WTC11 (cell line): ENCODE data around the gene SLC37A1. TPM values are rescaled to one million over a fixed set of nuclear protein-coding genes. Genes with fewer than 3 reads are reported as not detected.
A peak's percentile ranks its signal among the peaks of the same experiment; 100 is the strongest.

ENCODE experiments used
- ATAC-seq: fragments of 200-7000 bp; cut with Tn5 transposase; 2 replicates; pipeline ENCODE4 v1.10.0; 2021; ENCODE audit warnings: mild to moderate bottlenecking, moderate library complexity
- CTCF ChIA-PET: fragments of 300-600 bp; sonication (Branson Sonifier 250); formaldehyde crosslinking; loops from one replicate; lab custom pipeline; 2021; ENCODE audit warnings: antibody characterized with exemption; lab: Charles Lee
- POLR2A ChIA-PET: fragments of 350-600 bp; sonication (Branson Sonifier 250); formaldehyde crosslinking; loops from one replicate; lab custom pipeline; 2021; ENCODE audit warnings: antibody characterized with exemption; lab: Charles Lee
- DNase-seq: peaks from one replicate; pipeline ENCODE4 v3.0.0; 2021; ENCODE audit warnings: low spot score
- H3K27ac Mint-ChIP-seq: 2 replicates; pipeline ENCODE4 v1.8.0; 2021; ENCODE audit warnings: mixed read lengths
- H3K27me3 Mint-ChIP-seq: 2 replicates; pipeline ENCODE4 v1.8.0; 2021; ENCODE audit warnings: low read depth, mild to moderate bottlenecking, moderate library complexity, mixed read lengths
- H3K36me3 Mint-ChIP-seq: 2 replicates; pipeline ENCODE4 v1.8.0; 2021; ENCODE audit warnings: mixed read lengths
- H3K4me1 Mint-ChIP-seq: 2 replicates; pipeline ENCODE4 v1.8.0; 2022; ENCODE audit warnings: mixed read lengths
- H3K4me3 Mint-ChIP-seq: 2 replicates; pipeline ENCODE4 v1.8.0; 2021; ENCODE audit warnings: mild to moderate bottlenecking, moderate library complexity, mixed read lengths
- H3K9me3 Mint-ChIP-seq: 2 replicates; pipeline ENCODE4 v1.8.0; 2021; ENCODE audit warnings: mixed read lengths
- ATF1 ChIP-seq: sonication (generic); formaldehyde crosslinking; IDR thresholded peaks from 2 replicates; pipeline ENCODE4 v1.8.1; 2023; ENCODE audit warnings: mild to moderate bottlenecking, moderate library complexity, missing genetic modification reagents
- ELF4 ChIP-seq: sonication (generic); formaldehyde crosslinking; IDR thresholded peaks from 2 replicates; pipeline ENCODE4 v1.8.1; 2022; ENCODE audit warnings: low read depth, mild to moderate bottlenecking, moderate library complexity, missing genetic modification reagents
- EMX1 ChIP-seq: fragments of 250-450 bp; sonication (Bioruptor Pico); IDR thresholded peaks from 2 replicates; pipeline ENCODE4 v1.8.0; 2021; ENCODE audit warnings: mild to moderate bottlenecking
- FOXP1 ChIP-seq: sonication (generic); formaldehyde crosslinking; IDR thresholded peaks from 2 replicates; pipeline ENCODE4 v1.8.0; 2022; ENCODE audit warnings: missing genetic modification reagents, mild to moderate bottlenecking, moderate library complexity, borderline replicate concordance
- NFYB ChIP-seq: sonication (generic); formaldehyde crosslinking; conservative IDR thresholded peaks from 2 replicates; pipeline ENCODE4 v1.8.0; 2022; ENCODE audit warnings: low read depth, missing genetic modification reagents
- PRRX2 ChIP-seq: fragments of 250-450 bp; sonication (Bioruptor Pico); IDR thresholded peaks from 2 replicates; pipeline ENCODE4 v1.8.0; 2021; ENCODE audit warnings: mild to moderate bottlenecking
- SOX15 ChIP-seq: fragments of 250-450 bp; sonication (Bioruptor Pico); IDR thresholded peaks from 2 replicates; pipeline ENCODE4 v1.9.0; 2021; ENCODE audit warnings: mild to moderate bottlenecking
- ZNF232 ChIP-seq: sonication (generic); formaldehyde crosslinking; IDR thresholded peaks from 2 replicates; pipeline ENCODE4 v1.8.0; 2022; ENCODE audit warnings: mild to moderate bottlenecking, missing genetic modification reagents
- total RNA-seq: library from RNA; stranded (reverse); gene quantifications from 3 replicates; pipeline ENCODE4 v1.2.3, GENCODE V29; 2021
- TF ChIP-seq, protein P1 (sequence below): sonication (generic); formaldehyde crosslinking; IDR thresholded peaks from 2 replicates; pipeline ENCODE4 v1.8.1; 2023; ENCODE audit warnings: mild to moderate bottlenecking, missing genetic modification reagents
- TF ChIP-seq, protein P2 (sequence below): sonication (generic); formaldehyde crosslinking; IDR thresholded peaks from 2 replicates; pipeline ENCODE4 v1.8.0; 2022; ENCODE audit warnings: mild to moderate bottlenecking, missing genetic modification reagents
- TF ChIP-seq, protein P3 (sequence below): sonication (generic); formaldehyde crosslinking; IDR thresholded peaks from 2 replicates; pipeline ENCODE4 v1.8.1; 2023; ENCODE audit warnings: mild to moderate bottlenecking, missing genetic modification reagents, moderate library complexity
- TF ChIP-seq, protein P4 (sequence below): fragments of 250-450 bp; sonication (Bioruptor Pico); IDR thresholded peaks from 2 replicates; pipeline ENCODE4 v2.1.2; 2022; ENCODE audit warnings: mild to moderate bottlenecking, moderate library complexity
- TF ChIP-seq, protein P5 (sequence below): sonication (generic); formaldehyde crosslinking; conservative IDR thresholded peaks from 2 replicates; pipeline ENCODE4 v1.8.1; 2022; ENCODE audit warnings: mild to moderate bottlenecking, missing genetic modification reagents
- TF ChIP-seq, protein P6 (sequence below): fragments of 250-450 bp; sonication (Bioruptor Pico); IDR thresholded peaks from 2 replicates; pipeline ENCODE4 v1.9.0; 2021; ENCODE audit warnings: moderate library complexity, mild to moderate bottlenecking, inconsistent platforms, borderline replicate concordance
- TF ChIP-seq, protein P7 (sequence below): sonication (generic); formaldehyde crosslinking; IDR thresholded peaks from 2 replicates; pipeline ENCODE4 v1.8.0; 2023; ENCODE audit warnings: mild to moderate bottlenecking, missing genetic modification reagents
- TF ChIP-seq, protein P8 (sequence below): sonication (generic); formaldehyde crosslinking; IDR thresholded peaks from 2 replicates; pipeline ENCODE4 v1.8.0; 2022; ENCODE audit warnings: missing genetic modification reagents
- TF ChIP-seq, protein P9 (sequence below): sonication (generic); formaldehyde crosslinking; IDR thresholded peaks from 2 replicates; pipeline ENCODE4 v1.8.1; 2023; ENCODE audit warnings: mild to moderate bottlenecking, missing genetic modification reagents

SLC37A1 gene
- total RNA-seq, 1 experiment from 2014 or later = 22.7 TPM

DNA sequence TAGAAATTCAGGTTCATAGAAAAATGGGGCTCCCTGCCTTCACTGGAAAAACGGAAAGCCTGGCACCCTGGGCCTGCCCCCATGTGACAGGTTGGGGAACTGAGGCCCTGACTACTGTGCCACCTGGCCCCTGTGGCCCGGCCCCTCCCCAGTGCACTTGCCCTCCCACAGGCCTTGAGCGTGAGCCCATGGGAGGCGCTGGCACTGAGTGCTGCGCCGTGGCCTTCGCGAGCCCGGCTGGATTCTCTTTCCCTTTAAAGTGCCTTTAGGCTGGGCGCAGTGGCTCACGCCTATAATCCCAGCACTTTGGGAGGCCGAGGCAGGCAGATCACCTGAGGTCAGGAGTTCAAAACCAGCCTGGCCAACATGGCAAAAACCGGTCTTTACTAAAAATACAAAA lies 45.7 kb downstream of the SLC37A1 start:
- DNase-seq (peak; percentile 7), ATAC-seq (no peak)
- Mint-ChIP-seq H3K27ac (no peak overlapping the region), H3K4me3 (no peak overlapping the region), H3K36me3 (peaks cover 23% of the 10 kb centered on the region), H3K27me3 (no peaks in the 10 kb centered on the region), H3K9me3 (no peaks in the 10 kb centered on the region), H3K4me1 (peaks cover 2% of the 10 kb centered on the region)
- TF ChIP-seq FOXP1 (CRISPR knock-in tag) = no peak
- TF ChIP-seq SOX15 = no peak
- TF ChIP-seq, protein P1, sequence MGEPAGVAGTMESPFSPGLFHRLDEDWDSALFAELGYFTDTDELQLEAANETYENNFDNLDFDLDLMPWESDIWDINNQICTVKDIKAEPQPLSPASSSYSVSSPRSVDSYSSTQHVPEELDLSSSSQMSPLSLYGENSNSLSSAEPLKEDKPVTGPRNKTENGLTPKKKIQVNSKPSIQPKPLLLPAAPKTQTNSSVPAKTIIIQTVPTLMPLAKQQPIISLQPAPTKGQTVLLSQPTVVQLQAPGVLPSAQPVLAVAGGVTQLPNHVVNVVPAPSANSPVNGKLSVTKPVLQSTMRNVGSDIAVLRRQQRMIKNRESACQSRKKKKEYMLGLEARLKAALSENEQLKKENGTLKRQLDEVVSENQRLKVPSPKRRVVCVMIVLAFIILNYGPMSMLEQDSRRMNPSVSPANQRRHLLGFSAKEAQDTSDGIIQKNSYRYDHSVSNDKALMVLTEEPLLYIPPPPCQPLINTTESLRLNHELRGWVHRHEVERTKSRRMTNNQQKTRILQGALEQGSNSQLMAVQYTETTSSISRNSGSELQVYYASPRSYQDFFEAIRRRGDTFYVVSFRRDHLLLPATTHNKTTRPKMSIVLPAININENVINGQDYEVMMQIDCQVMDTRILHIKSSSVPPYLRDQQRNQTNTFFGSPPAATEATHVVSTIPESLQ (CRISPR knock-in tag) = no peak
- TF ChIP-seq, protein P2, sequence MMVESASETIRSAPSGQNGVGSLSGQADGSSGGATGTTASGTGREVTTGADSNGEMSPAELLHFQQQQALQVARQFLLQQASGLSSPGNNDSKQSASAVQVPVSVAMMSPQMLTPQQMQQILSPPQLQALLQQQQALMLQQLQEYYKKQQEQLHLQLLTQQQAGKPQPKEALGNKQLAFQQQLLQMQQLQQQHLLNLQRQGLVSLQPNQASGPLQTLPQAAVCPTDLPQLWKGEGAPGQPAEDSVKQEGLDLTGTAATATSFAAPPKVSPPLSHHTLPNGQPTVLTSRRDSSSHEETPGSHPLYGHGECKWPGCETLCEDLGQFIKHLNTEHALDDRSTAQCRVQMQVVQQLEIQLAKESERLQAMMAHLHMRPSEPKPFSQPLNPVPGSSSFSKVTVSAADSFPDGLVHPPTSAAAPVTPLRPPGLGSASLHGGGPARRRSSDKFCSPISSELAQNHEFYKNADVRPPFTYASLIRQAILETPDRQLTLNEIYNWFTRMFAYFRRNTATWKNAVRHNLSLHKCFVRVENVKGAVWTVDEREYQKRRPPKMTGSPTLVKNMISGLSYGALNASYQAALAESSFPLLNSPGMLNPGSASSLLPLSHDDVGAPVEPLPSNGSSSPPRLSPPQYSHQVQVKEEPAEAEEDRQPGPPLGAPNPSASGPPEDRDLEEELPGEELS (CRISPR knock-in tag) = no peak
- no peak for TF ChIP-seq ELF4
- no peak for TF ChIP-seq EMX1
- no peak for TF ChIP-seq NFYB (CRISPR knock-in tag)
- TF ChIP-seq PRRX2 (CRISPR knock-in tag) = no peak
- TF ChIP-seq, protein P3, sequence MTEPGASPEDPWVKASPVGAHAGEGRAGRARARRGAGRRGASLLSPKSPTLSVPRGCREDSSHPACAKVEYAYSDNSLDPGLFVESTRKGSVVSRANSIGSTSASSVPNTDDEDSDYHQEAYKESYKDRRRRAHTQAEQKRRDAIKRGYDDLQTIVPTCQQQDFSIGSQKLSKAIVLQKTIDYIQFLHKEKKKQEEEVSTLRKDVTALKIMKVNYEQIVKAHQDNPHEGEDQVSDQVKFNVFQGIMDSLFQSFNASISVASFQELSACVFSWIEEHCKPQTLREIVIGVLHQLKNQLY (CRISPR knock-in tag) = no peak
- TF ChIP-seq, protein P4, sequence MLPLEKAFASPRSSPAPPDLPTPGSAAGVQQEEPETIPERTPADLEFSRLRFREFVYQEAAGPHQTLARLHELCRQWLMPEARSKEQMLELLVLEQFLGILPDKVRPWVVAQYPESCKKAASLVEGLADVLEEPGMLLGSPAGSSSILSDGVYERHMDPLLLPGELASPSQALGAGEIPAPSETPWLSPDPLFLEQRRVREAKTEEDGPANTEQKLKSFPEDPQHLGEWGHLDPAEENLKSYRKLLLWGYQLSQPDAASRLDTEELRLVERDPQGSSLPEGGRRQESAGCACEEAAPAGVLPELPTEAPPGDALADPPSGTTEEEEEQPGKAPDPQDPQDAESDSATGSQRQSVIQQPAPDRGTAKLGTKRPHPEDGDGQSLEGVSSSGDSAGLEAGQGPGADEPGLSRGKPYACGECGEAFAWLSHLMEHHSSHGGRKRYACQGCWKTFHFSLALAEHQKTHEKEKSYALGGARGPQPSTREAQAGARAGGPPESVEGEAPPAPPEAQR = no peak
- TF ChIP-seq ZNF232 (CRISPR knock-in tag) = no peak
- TF ChIP-seq, protein P5, sequence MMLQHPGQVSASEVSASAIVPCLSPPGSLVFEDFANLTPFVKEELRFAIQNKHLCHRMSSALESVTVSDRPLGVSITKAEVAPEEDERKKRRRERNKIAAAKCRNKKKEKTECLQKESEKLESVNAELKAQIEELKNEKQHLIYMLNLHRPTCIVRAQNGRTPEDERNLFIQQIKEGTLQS = no peak
- ChIA-PET CTCF (interaction anchor here (1.0 kb wide), 1 partner anchor 34 kb away, joined by 3 read pairs; no protein-coding TSS in a partner anchor), POLR2A (no interaction called here)

DNA sequence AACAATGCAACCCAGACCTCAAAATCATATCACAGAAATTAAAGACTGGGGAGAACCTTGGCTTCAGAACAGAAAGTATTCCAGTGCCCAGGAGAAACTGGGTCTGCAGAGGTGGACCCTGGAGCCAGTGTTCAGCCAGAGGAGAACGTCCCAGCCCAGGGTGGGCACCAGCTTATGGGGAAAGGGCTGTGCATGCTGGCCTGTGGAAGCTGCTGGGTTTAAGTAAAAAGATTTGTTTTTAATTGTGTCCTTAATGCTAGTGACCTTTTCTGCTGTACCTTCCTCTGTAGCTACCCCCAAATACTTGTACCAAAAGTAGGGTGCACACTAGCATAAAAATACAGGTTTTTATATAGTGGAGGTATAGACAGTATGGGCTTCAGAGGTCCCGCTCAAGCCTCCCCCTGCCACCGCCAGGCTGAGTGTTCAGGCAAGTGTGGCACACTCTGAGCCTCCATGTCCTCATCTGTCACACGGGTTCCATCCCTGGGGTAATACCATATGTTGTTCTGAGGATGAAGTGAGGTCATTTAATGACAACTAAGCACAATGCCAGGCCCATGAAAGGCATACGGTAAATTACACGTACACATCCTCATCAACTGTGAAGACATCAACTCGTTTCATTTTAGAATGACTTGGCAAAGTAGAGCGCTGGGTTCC lies 47.0 kb downstream of the SLC37A1 start:
- Mint-ChIP-seq H3K4me1 (no peaks in the 10 kb centered on the region), H3K27ac (no peak overlapping the region), H3K9me3 (no peaks in the 10 kb centered on the region), H3K27me3 (no peaks in the 10 kb centered on the region), H3K36me3 (peaks cover 24% of the 10 kb centered on the region), H3K4me3 (no peak overlapping the region)
- DNase-seq (peak; percentile 2), ATAC-seq (no peak)
- ChIA-PET POLR2A (no interaction called here), CTCF (interaction anchor here (0.8 kb wide), 1 partner anchor 21 kb away, joined by 3 read pairs; no protein-coding TSS in a partner anchor)
- TF ChIP-seq, protein P6, sequence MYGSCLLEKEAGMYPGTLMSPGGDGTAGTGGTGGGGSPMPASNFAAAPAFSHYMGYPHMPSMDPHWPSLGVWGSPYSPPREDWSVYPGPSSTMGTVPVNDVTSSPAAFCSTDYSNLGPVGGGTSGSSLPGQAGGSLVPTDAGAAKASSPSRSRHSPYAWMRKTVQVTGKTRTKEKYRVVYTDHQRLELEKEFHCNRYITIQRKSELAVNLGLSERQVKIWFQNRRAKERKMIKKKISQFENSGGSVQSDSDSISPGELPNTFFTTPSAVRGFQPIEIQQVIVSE (CRISPR knock-in tag) = no peak
- TF ChIP-seq, protein P3 (CRISPR knock-in tag) = no peak
- TF ChIP-seq EMX1 = no peak
- TF ChIP-seq, protein P7, sequence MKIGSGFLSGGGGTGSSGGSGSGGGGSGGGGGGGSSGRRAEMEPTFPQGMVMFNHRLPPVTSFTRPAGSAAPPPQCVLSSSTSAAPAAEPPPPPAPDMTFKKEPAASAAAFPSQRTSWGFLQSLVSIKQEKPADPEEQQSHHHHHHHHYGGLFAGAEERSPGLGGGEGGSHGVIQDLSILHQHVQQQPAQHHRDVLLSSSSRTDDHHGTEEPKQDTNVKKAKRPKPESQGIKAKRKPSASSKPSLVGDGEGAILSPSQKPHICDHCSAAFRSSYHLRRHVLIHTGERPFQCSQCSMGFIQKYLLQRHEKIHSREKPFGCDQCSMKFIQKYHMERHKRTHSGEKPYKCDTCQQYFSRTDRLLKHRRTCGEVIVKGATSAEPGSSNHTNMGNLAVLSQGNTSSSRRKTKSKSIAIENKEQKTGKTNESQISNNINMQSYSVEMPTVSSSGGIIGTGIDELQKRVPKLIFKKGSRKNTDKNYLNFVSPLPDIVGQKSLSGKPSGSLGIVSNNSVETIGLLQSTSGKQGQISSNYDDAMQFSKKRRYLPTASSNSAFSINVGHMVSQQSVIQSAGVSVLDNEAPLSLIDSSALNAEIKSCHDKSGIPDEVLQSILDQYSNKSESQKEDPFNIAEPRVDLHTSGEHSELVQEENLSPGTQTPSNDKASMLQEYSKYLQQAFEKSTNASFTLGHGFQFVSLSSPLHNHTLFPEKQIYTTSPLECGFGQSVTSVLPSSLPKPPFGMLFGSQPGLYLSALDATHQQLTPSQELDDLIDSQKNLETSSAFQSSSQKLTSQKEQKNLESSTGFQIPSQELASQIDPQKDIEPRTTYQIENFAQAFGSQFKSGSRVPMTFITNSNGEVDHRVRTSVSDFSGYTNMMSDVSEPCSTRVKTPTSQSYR (CRISPR knock-in tag) = no peak
- TF ChIP-seq ATF1 (CRISPR knock-in tag) = no peak
- TF ChIP-seq, protein P8, sequence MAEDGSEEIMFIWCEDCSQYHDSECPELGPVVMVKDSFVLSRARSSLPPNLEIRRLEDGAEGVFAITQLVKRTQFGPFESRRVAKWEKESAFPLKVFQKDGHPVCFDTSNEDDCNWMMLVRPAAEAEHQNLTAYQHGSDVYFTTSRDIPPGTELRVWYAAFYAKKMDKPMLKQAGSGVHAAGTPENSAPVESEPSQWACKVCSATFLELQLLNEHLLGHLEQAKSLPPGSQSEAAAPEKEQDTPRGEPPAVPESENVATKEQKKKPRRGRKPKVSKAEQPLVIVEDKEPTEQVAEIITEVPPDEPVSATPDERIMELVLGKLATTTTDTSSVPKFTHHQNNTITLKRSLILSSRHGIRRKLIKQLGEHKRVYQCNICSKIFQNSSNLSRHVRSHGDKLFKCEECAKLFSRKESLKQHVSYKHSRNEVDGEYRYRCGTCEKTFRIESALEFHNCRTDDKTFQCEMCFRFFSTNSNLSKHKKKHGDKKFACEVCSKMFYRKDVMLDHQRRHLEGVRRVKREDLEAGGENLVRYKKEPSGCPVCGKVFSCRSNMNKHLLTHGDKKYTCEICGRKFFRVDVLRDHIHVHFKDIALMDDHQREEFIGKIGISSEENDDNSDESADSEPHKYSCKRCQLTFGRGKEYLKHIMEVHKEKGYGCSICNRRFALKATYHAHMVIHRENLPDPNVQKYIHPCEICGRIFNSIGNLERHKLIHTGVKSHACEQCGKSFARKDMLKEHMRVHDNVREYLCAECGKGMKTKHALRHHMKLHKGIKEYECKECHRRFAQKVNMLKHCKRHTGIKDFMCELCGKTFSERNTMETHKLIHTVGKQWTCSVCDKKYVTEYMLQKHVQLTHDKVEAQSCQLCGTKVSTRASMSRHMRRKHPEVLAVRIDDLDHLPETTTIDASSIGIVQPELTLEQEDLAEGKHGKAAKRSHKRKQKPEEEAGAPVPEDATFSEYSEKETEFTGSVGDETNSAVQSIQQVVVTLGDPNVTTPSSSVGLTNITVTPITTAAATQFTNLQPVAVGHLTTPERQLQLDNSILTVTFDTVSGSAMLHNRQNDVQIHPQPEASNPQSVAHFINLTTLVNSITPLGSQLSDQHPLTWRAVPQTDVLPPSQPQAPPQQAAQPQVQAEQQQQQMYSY (CRISPR knock-in tag) = no peak
- TF ChIP-seq, protein P9, sequence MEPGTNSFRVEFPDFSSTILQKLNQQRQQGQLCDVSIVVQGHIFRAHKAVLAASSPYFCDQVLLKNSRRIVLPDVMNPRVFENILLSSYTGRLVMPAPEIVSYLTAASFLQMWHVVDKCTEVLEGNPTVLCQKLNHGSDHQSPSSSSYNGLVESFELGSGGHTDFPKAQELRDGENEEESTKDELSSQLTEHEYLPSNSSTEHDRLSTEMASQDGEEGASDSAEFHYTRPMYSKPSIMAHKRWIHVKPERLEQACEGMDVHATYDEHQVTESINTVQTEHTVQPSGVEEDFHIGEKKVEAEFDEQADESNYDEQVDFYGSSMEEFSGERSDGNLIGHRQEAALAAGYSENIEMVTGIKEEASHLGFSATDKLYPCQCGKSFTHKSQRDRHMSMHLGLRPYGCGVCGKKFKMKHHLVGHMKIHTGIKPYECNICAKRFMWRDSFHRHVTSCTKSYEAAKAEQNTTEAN (CRISPR knock-in tag) = no peak
